H7 (cell line): ENCODE data around the gene SF3B3. TPM values are rescaled to one million over a fixed set of nuclear protein-coding genes. Genes with fewer than 3 reads are reported as not detected.

Source experiments
- DNase-seq: peaks from one replicate; pipeline ENCODE4 v3.0.0; 2012
- H3K27me3 ChIP-seq: 2 replicates; pipeline ENCODE4 v1.6.0; 2011; ENCODE audit warnings: mild to moderate bottlenecking, low read length; ENCODE audit not compliant: control insufficient read depth, insufficient read depth
- H3K36me3 ChIP-seq: replicated peaks from 2 replicates; pipeline ENCODE4 v1.5.1; 2011; ENCODE audit warnings: low read length; ENCODE audit not compliant: control insufficient read depth, insufficient read depth
- H3K4me3 ChIP-seq: 2 replicates; pipeline ENCODE4 v1.5.1; 2011; ENCODE audit warnings: low read depth, mild to moderate bottlenecking, control low read depth, low read length, moderate library complexity; ENCODE audit not compliant: insufficient read depth
- total RNA-seq: library from RNA; depleted of rRNA; stranded (reverse); fragments of >200 nt; shearing (Covaris generic); gene quantifications from 2 replicates; pipeline ENCODE4 v1.2.3, GENCODE V29; 2014; rRNA removed

Gene SF3B3
- total RNA-seq = 222 and 313 TPM in 2 replicates

DNA sequence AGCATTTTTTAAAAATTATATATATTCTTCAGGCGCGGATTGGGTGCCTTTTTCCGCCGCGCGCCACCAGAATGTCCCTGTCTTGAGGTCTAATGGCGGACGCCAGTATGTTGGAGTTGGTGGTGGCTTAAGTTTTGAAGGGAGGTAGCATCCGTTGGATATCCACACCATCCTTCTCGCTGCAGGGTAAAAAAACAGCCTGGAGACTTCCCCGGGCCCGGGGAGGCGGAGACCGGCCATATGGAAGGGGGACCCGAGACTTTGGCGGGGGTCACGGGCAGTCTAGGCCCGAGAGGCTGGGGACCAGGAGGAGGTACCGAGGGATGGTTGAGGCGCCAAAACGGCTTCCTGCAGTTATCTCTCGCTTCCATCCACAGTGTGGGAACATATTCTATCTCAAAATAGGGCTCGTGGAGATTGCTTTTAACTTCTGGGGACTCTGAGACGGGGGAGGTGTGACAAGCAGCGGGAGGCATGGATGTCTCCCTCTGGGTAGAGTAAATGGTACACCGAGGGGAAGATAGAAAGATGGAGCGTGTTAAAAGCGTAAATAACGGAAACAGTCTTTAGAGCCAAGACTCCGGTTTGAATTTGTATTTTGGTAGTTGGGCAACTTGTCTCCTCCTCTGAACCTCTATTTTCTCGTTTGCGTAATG, at the start of gene SF3B3:
TSS of gene SF3B3 (plus strand) at position 74 of the 656 bp plus-strand sequence. CDS start 2,841 bp downstream, outside the sequence.
- H3K4me3 ChIP-seq = peak within 1 kb of the TSS; percentile 75
- H3K27me3 ChIP-seq = no peaks in the 10 kb centered on the region
- peak; percentile 85 for DNase-seq
- peaks cover 14% of the 10 kb centered on the region for H3K36me3 ChIP-seq

DNA sequence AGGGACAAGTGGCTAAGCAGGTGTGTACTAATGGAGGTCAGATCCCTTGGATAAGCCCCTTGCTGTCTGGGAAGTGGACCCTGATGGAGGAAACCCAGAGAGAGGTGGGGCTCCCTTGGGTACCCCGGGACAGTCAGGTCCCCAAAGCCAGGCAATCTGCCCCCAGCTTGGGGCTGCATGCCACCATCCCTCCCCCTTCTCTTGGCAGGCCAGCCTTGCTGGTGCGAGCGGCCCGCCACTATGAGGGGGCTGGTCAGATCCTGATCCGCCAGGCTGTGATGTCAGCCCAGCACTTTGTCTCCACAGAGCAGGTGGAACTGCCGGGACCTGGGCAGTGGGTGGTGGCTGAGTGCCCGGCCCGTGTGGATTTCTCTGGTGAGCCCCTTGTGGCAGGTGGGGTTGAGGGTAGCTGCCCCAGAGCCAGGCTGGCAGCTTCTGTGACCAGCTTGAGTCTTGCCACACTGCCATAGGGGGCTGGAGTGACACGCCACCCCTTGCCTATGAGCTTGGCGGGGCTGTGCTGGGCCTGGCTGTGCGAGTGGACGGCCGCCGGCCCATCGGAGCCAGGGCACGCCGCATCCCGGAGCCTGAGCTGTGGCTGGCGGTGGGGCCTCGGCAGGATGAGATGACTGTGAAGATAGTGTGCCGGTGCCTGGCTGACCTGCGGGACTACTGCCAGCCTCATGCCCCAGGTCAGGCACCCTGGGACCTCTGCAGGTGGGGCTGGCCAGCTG, 49.1 kb upstream of the SF3B3 start:
- no peaks in the 10 kb centered on the region for H3K27me3 ChIP-seq
- H3K4me3 ChIP-seq = no peak overlapping the region
- peak; percentile 62 for DNase-seq
- H3K36me3 ChIP-seq = no peaks in the 10 kb centered on the region

DNA sequence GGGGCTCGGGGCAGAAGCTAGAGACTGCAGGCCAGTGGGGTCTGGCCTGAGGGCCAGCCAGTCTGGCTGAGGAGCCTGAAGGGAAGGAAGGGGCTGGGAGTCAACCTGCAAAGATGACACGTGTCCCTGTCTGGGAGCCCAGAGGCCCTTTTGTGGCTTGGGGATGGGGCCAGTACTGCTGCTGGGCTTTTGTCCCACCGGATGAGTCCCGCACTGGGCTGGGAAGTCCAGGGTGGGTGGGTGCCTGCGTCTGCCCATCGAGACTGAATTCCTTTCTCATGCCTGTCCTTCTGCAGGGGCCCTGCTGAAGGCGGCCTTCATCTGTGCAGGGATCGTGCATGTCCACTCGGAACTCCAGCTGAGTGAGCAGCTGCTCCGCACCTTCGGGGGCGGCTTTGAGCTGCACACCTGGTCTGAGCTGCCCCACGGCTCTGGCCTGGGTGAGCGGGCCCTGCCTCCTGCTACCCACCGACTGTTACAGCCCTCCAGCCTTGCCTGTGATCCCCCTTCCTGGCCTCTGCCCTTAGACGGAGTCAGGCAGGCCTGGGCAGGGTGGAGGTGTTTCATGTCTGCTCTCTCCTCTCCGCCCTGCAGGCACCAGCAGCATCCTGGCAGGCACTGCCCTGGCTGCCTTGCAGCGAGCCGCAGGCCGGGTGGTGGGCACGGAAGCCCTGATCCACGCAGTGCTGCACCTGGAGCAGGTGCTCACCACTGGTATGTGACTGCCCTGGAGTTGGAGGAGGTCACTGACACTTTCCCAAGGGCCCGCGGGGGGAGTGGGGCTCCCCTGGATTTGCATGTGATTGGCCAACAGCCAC, 48.4 kb upstream of the SF3B3 start:
- peak; percentile 71 for DNase-seq
- H3K36me3 ChIP-seq = peaks cover 5% of the 10 kb centered on the region
- no peaks in the 10 kb centered on the region for H3K27me3 ChIP-seq
- no peak overlapping the region for H3K4me3 ChIP-seq

DNA sequence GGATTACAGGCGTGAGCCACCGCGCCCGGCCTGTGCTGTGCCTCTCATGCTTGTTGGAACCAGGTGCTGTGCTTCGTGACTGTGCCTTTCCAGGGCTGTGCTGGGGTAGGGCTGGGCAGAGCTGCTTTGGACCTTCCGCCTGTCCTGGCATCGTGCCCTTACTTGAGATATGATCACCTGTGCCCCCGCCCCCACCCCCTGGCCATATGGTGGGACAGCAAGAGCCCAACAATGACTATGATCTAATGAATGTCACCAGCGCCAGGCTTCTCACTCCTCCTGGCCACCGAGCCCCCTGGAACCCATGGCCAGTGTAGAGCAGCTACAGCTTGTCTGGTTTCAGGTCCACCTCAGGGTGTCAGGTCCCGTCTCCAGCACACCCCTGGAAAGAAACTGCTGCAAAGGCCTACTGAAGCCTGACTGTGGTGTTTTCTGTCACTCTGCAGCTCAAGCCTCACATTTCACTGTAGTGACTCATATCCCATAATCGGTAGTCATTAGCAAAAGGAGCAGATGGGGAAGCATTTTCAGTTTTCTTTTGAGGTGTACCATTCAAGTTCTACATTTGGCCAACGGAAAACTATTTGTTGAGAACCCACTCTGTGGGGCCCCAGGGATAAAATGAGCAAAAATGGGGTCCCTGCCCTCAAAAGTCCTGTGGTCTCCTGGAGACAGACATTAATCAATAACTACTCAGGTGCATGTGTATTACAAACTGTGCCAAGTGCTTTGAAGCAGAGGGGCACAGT, 47.2 kb upstream of the SF3B3 start:
- DNase-seq = peak; percentile 51
- Histone ChIP-seq H3K27me3 (no peaks in the 10 kb centered on the region), H3K4me3 (no peak overlapping the region), H3K36me3 (peaks cover 9% of the 10 kb centered on the region)

DNA sequence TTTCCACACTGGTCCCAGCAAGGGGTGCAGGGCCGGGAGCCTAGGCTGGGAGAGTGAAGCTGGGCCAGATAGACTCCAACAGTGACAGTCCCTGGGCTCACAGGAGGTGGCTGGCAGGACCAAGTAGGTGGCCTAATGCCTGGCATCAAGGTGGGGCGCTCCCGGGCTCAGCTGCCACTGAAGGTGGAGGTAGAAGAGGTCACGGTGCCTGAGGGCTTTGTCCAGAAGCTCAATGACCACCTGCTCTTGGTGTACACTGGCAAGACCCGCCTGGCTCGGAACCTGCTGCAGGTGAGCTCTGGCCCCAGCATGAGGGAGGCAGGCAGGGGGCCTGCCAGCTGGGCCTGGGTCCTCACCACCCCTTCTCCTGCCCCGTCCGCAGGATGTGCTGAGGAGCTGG, 45.4 kb upstream of the SF3B3 start:
- peak; percentile 42 for DNase-seq
- no peaks in the 10 kb centered on the region for H3K27me3 ChIP-seq
- H3K36me3 ChIP-seq = peaks cover 12% of the 10 kb centered on the region
- H3K4me3 ChIP-seq = no peak overlapping the region

DNA sequence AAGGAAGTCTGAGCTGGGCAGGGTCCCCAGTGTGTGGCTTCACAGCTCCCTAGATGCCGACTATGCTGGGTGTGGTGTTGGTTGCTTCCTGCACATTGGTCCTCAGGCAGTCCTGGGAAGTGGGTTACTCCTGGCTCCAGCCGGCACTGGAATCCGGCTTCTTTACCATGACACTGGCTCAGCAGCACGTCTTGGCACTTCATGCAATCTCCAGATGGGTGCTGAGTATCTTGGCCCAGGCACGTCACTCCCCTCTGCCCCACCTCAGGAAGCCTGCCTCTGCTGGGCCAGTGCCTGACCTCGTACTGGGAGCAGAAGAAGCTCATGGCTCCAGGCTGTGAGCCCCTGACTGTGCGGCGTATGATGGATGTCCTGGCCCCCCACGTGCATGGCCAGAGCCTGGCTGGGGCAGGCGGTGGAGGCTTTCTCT, 44.7 kb upstream of the SF3B3 start:
- Histone ChIP-seq H3K4me3 (no peak overlapping the region), H3K36me3 (peaks cover 16% of the 10 kb centered on the region), H3K27me3 (no peaks in the 10 kb centered on the region)
- peak; percentile 72 for DNase-seq

DNA sequence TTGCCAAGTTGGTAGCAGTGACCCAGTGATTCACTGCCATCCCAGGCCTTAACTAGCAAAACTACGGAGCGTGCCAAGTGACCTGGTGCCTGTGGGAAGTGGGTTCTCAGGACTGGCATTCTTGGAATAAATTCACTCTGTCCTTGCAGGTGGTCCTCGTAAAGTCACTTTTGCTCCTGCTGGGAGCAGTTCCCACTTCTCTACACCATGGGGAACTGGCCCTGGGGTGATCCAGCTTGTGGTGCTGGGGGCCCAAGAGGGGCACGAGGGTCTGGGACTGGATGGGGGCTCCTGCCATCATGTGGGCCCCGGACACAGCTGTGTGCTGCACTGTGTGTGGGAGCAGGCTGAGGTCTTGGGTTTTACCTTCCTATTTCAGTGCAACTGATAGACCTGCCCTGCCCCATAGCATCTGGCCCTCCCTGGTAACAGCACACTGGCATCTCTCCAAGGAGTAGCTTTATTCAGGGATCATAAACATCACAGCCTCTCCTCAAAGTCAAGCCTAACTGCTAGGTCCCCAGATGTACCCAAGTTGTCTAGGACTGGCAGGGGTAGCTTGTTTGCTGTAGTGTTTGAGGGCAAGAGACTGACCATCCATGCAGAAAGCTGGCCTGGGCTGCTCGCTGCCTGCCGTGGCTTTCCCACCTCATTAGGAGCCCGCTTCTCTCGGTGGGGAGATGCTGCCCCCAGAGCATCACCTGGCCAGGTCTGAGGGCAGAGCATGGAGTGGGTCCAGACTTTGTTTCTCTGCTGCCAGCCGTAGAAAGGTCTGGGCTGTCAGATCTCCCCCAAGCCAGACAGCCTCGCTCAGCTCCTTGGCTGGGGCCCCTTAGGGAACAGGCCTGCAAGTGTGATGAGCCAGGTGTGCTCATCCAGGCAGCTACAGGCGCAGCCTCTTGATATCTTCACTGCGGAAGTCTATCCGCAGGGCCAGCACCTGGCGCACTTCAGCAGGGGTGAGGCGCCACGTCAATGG, 43.2 kb upstream of the SF3B3 start:
- no peak overlapping the region for H3K4me3 ChIP-seq
- peaks cover 16% of the 10 kb centered on the region for H3K36me3 ChIP-seq
- no peaks in the 10 kb centered on the region for H3K27me3 ChIP-seq
- peak; percentile 23 for DNase-seq

DNA sequence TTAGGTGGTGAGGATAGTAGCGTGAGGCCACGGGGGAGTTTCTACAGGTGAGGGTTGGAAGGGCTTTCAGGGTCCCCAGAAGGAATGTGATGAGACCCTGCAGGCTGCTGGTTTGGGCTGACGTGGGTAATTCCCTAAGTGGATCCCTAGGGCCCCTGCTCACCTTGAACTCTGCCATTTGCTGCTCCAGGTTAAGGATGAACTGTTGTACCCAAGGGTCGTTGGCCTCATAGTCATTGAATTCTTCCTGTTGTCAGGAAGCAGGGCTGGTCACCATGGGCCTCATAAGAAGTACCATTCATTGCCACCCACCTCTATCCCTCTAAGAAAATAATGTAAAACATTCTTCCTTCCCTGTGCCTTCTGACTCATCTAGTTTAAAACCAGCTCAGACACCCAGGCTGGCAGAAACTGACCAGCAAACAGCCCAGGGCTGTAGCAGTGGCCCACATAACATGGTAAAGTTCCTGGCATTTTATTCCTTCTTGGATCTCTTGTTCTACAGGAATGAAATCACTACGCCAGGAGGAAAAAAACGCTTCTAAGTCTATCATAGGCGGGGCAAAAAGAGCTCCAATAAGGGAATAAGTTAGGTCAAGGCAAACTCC, 41.6 kb upstream of the SF3B3 start:
- no peak for DNase-seq
- H3K4me3 ChIP-seq = no peak overlapping the region
- no peaks in the 10 kb centered on the region for H3K27me3 ChIP-seq
- peaks cover 18% of the 10 kb centered on the region for H3K36me3 ChIP-seq

DNA sequence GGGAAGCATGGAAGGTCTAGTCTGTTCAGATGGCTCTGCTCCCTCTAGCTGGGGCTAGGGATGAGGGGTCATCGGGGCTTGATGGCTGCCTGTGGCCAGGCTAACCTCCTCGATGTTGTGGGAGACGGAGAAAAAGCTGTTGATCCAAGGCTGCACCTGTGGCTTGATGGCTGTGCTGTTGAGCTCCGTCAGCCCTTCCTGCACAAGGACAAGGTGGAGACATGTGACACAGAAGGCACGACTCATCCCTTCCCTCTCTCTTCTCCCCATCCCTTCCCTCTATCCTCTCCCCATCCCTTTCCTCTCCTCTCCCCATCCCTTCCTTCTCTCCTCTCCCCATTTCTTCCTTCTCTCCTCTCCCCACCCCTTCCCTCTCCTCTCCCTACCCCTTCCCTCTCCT, 41.0 kb upstream of the SF3B3 start:
- Histone ChIP-seq H3K36me3 (peaks cover 18% of the 10 kb centered on the region), H3K4me3 (no peak overlapping the region)

DNA sequence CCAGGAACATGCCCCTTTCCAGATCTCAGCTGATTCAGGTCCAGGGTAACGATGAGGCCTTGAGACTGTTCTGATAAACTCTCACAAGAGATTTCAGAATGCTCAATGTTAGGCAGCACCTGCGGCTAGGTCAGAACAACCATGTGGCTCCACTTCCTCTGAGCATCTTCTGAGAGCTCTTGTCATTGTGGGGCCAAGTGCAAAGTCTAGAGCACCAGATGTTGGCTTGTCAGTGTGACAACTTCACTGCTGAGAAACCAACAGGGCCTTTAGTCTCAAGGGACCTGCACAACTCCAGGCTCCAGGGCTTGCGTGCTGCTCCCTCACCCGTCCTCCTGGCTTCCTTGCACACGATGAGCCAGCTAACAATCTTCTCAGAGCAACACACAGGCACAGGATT, 40.2 kb upstream of the SF3B3 start:
- Histone ChIP-seq H3K36me3 (peaks cover 18% of the 10 kb centered on the region), H3K27me3 (no peaks in the 10 kb centered on the region), H3K4me3 (no peak overlapping the region)
- DNase-seq = no peak

More for the DNA sequence above, 41.0 kb upstream of the SF3B3 start:
- peak; percentile 38 for DNase-seq
- H3K27me3 ChIP-seq = no peaks in the 10 kb centered on the region

DNA sequence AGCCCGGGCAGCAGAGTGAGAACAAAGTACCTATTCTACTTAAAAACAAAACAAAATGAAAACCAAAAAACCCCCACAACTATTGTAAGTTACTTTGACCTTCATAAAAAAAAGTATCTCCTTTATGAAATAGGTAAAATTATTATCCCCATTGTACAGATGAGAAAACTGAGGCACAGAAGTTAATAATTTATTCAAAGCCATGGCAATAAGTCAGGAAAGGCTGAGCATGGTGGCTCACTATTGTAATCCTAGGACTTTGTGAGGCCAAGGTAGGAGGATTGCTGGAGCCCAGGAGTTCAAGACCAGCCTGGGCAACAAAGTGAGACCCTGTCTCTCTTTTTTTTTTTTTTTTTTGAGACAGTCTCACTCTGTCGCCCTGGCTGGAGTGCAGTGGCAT, 38.7 kb upstream of the SF3B3 start:
- H3K4me3 ChIP-seq = no peak overlapping the region
- peaks cover 15% of the 10 kb centered on the region for H3K36me3 ChIP-seq
- no peak for DNase-seq
- no peaks in the 10 kb centered on the region for H3K27me3 ChIP-seq

DNA sequence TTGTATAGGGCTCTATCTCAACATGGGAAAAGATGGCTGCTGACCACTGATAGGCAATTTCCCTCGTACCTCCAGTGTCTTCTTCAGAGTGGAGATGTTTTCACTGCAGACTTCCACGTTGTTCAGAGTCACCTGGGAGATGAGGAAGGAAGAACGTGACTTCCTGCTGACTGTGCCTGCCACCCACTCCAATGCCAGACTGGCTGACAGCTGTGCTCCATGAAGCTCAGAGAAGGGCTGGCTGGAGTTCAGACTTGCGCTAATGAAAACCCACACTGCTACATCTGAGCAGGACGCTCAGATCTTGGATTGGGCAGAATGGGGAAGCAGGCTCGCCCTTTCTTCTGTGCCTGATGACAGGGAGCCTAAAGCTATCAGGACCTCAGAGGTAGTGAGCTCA, 33.4 kb upstream of the SF3B3 start:
- no peaks in the 10 kb centered on the region for H3K27me3 ChIP-seq
- DNase-seq = no peak
- peaks cover 10% of the 10 kb centered on the region for H3K36me3 ChIP-seq
- H3K4me3 ChIP-seq = no peak overlapping the region

DNA sequence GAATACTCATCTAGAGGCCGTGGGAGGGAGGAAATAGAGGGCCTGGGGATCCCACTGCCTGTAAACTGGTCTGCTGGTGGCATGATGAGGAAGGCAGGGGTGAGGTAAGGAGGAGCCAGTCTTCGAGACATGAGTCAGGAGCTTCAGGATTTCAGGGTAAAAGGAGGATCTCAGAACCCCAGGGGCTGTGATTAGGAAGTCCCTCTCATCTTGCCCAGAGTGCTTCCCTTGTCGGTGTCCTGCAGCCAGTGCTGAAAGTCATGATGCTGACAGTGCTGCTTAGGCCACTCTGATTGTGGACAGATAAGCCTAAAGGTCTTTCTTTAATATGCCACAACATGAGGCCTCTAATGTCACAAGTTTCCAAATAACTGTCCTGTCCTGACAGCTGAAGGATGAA, 29.8 kb upstream of the SF3B3 start:
- DNase-seq = no peak
- H3K27me3 ChIP-seq = no peaks in the 10 kb centered on the region
- peaks cover 25% of the 10 kb centered on the region for H3K36me3 ChIP-seq
- no peak overlapping the region for H3K4me3 ChIP-seq
